ENCODE measurements around the gene INPP5A.

DNA sequence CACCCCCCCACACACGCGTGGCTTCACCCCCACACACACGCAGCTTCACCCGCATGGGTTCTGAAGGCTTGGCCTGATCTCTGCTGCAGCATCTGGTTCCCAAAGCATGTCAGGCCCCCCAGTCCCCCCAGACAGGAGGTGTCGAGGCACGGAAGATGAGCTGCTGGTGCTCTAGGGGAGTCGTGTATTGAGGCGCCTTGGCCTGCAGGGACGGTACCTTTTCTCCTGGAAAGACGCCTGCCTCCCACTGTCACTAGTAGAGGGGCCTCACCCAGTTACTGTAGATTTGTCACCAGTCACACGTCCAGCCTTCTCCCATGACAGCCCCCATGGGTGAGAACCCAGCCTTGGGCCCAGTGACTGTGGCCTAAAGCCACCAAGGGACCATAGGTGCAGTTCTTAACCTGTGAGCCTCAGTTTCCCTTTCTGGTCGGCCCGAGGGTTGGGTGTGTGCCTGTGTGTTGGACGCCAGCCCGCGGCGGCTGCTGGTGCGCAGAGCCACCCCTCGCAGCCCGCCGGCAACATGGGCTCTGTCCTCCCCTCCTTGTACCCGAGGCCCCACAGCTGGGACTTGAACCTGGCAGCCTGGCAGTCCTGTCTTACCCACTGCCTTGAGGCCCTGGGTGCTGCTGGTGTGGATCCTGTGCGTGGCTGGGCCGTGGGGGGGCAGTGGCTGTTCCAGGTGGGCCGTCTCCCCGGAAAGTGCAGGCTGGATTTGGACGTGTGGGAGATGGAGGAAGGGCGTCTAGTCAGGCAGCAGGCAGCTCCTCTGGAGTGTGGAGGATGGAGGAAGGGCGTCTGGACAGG lies 166.6 kb downstream of the INPP5A start:
- TF ChIP-seq POLR2A (IDR thresholded peaks at IDR 0.05; ENCODE audit: low read length) (no peak), GATA1 (IDR thresholded peaks at IDR 0.05; ENCODE audit: low read depth, low read length) (no peak)

All from erythroblast (primary cell).